CD4-positive, CD25-positive, alpha-beta regulatory T cell (primary cell): ENCODE measurements around the gene SLC38A8. TPM values are rescaled to one million over a fixed set of nuclear protein-coding genes. Genes with fewer than 3 reads are reported as not detected.

ENCODE experiments used
- ATAC-seq, 2 donors: fragments of 150-1000 bp; cut with Tn5 transposase; one replicate each; pipeline ENCODE4 v1.10.0; 2021; ENCODE audit warnings: low read depth in 2 of 2, moderate number of reproducible peaks in 2 of 2, moderate library complexity in 1 of 2
- DNase-seq, 3 donors: peaks; one replicate each; pipeline versions ENCODE4 v3.0.0 to v3.0.0-alpha.2; 2012 to 2022; ENCODE audit warnings: mixed read lengths in 1 of 3
- H3K27ac ChIP-seq: one replicate; pipeline ENCODE4 v1.7.0; 2013; ENCODE audit warnings: mild to moderate bottlenecking, low read length; ENCODE audit not compliant: insufficient read depth, poor library complexity, severe bottlenecking
- H3K27me3 ChIP-seq: one replicate; pipeline ENCODE4 v1.7.0; 2013; ENCODE audit warnings: low read length; ENCODE audit not compliant: control insufficient read depth, insufficient read depth
- H3K36me3 ChIP-seq: one replicate; pipeline ENCODE4 v1.7.0; 2013; ENCODE audit warnings: mild to moderate bottlenecking, low read length, moderate library complexity; ENCODE audit not compliant: control insufficient read depth, insufficient read depth
- H3K4me1 ChIP-seq: 2 replicates; pipeline ENCODE4 v1.7.0; 2013; ENCODE audit warnings: mild to moderate bottlenecking, low read length; ENCODE audit not compliant: insufficient read depth, control insufficient read depth, poor library complexity, severe bottlenecking
- H3K4me3 ChIP-seq: one replicate; pipeline ENCODE4 v1.7.0; 2013; ENCODE audit warnings: low read depth, mild to moderate bottlenecking, low read length, moderate library complexity
- H3K9me3 ChIP-seq, 2 experiments: 1 replicate in 1 of 2; 2 replicates in 1 of 2; pipeline ENCODE4 v1.7.0; 2013; ENCODE audit warnings: low read length in 2 of 2, mild to moderate bottlenecking in 1 of 2, moderate library complexity in 1 of 2; ENCODE audit not compliant: control insufficient read depth in 2 of 2
- H3K27ac Mint-ChIP-seq, 3 donors: one replicate each; pipeline ENCODE4 v1.8.0; 2020 to 2022; ENCODE audit warnings: mild to moderate bottlenecking in 3 of 3, mixed read lengths in 3 of 3, moderate library complexity in 2 of 3
- H3K27me3 Mint-ChIP-seq: one replicate; pipeline ENCODE4 v1.8.0; 2022; ENCODE audit warnings: mild to moderate bottlenecking, mixed read lengths
- H3K36me3 Mint-ChIP-seq: one replicate; pipeline ENCODE4 v1.8.0; 2020; ENCODE audit warnings: mixed read lengths
- H3K4me1 Mint-ChIP-seq, 4 donors: one replicate each; pipeline ENCODE4 v1.8.0; 2020 to 2022; ENCODE audit warnings: mixed read lengths in 4 of 4, mild to moderate bottlenecking in 1 of 4
- H3K4me3 Mint-ChIP-seq, 4 donors: one replicate each; pipeline ENCODE4 v1.8.0; 2020 to 2022; ENCODE audit warnings: mild to moderate bottlenecking in 4 of 4, mixed read lengths in 4 of 4, moderate library complexity in 3 of 4
- H3K9me3 Mint-ChIP-seq, 7 donors: one replicate each; pipeline ENCODE4 v1.8.0; 2020 to 2022; ENCODE audit warnings: mixed read lengths in 7 of 7, mild to moderate bottlenecking in 3 of 7, moderate library complexity in 2 of 7
- polyA plus RNA-seq, 4 donors: library from polyadenylated mRNA; unstranded; fragments of 300-500 nt; fragmentation: Illumina TruSeq; gene quantifications; one replicate each; pipeline ENCODE4 v1.2.3, GENCODE V29; 2021
- total RNA-seq: library from RNA; stranded (reverse); gene quantifications from one replicate; pipeline ENCODE4 v1.2.3, GENCODE V29; 2022

SLC38A8 gene
- total and polyA plus RNA-seq, 5 donors from 2014 or later, result not detected

- Mint-ChIP-seq H3K4me1 (peaks cover 0 to 4% (median 2%) of the 10 kb centered on the region in 4 donors), H3K27ac (no peak overlapping the region), H3K36me3 (peaks cover 4% of the 10 kb centered on the region), H3K4me3 (no peak overlapping the region), H3K27me3 (peaks cover 14% of the 10 kb centered on the region), H3K9me3 (peaks cover 0 to 3% (median 0%) of the 10 kb centered on the region in 7 donors)
- Histone ChIP-seq H3K9me3 (no peaks in the 10 kb centered on the region), H3K27ac (no peak overlapping the region), H3K36me3 (peaks cover 14% of the 10 kb centered on the region), H3K4me3 (no peak overlapping the region), H3K4me1 (no peaks in the 10 kb centered on the region), H3K27me3 (no peaks in the 10 kb centered on the region)
- ATAC-seq, result no peak
- DNase-seq, result no peak
These were observed 3.3 kb upstream of the SLC38A8 start for GRCh38 chr16:84045818-84046470.

GRCh38 chr16:84045001-84045817, 2.6 kb upstream of the SLC38A8 start:
- Histone ChIP-seq H3K9me3 (no peaks in the 10 kb centered on the region), H3K4me1 (no peaks in the 10 kb centered on the region), H3K36me3 (peaks cover 11% of the 10 kb centered on the region), H3K27me3 (no peaks in the 10 kb centered on the region), H3K27ac (no peak overlapping the region), H3K4me3 (no peak overlapping the region)
- DNase-seq (no peak), ATAC-seq (no peak)
- H3K27ac Mint-ChIP-seq, result peak overlapping the region in 1 of 3 donors; percentile 72
- H3K4me3 Mint-ChIP-seq, result no peak overlapping the region
- peaks cover 0 to 3% (median 0%) of the 10 kb centered on the region in 7 donors for H3K9me3 Mint-ChIP-seq
- H3K4me1 Mint-ChIP-seq, result peaks cover 0 to 4% (median 2%) of the 10 kb centered on the region in 4 donors
- peaks cover 4% of the 10 kb centered on the region for H3K36me3 Mint-ChIP-seq
- H3K27me3 Mint-ChIP-seq, result peaks cover 20% of the 10 kb centered on the region

GRCh38 chr16:84044118-84044488, 1.5 kb upstream of the SLC38A8 start:
- Histone ChIP-seq H3K27ac (no peak overlapping the region), H3K27me3 (no peaks in the 10 kb centered on the region), H3K4me3 (no peak overlapping the region), H3K36me3 (peaks cover 6% of the 10 kb centered on the region), H3K9me3 (no peaks in the 10 kb centered on the region), H3K4me1 (no peaks in the 10 kb centered on the region)
- Mint-ChIP-seq H3K36me3 (peaks cover 4% of the 10 kb centered on the region), H3K4me3 (no peak overlapping the region), H3K27ac (peak overlapping the region in 1 of 3 donors; percentile 72), H3K27me3 (peaks cover 23% of the 10 kb centered on the region), H3K9me3 (peaks cover 0 to 3% (median 0%) of the 10 kb centered on the region in 7 donors), H3K4me1 (peaks cover 0 to 4% (median 2%) of the 10 kb centered on the region in 4 donors)
- DNase-seq, result no peak
- ATAC-seq, result no peak

GRCh38 chr16:84043486-84044117, 1.0 kb upstream of the SLC38A8 start:
- Mint-ChIP-seq H3K36me3 (peaks cover 4% of the 10 kb centered on the region), H3K4me1 (peaks cover 0 to 4% (median 2%) of the 10 kb centered on the region in 4 donors), H3K9me3 (peaks cover 0 to 3% (median 0%) of the 10 kb centered on the region in 7 donors), H3K27me3 (peaks cover 28% of the 10 kb centered on the region), H3K27ac (peak overlapping the region in 1 of 3 donors; percentile 72), H3K4me3 (no peak overlapping the region)
- ATAC-seq, result no peak
- Histone ChIP-seq H3K4me1 (no peaks in the 10 kb centered on the region), H3K27ac (no peak overlapping the region), H3K36me3 (peaks cover 6% of the 10 kb centered on the region), H3K27me3 (no peaks in the 10 kb centered on the region), H3K9me3 (no peaks in the 10 kb centered on the region), H3K4me3 (no peak overlapping the region)
- no peak for DNase-seq

GRCh38 chr16:84042879-84043485, 387 bp upstream of the SLC38A8 start:
- ATAC-seq, result no peak
- H3K27ac ChIP-seq, result no peak overlapping the region
- H3K4me1 ChIP-seq, result no peaks in the 10 kb centered on the region
- Mint-ChIP-seq H3K27ac (no peak overlapping the region), H3K27me3 (peaks cover 29% of the 10 kb centered on the region), H3K4me3 (no peak overlapping the region), H3K4me1 (peaks cover 0 to 4% (median 2%) of the 10 kb centered on the region in 4 donors), H3K36me3 (peaks cover 4% of the 10 kb centered on the region), H3K9me3 (peaks cover 0 to 1% (median 0%) of the 10 kb centered on the region in 7 donors)
- no peak for DNase-seq
- H3K27me3 ChIP-seq, result no peaks in the 10 kb centered on the region
- H3K4me3 ChIP-seq, result no peak overlapping the region
- peaks cover 5% of the 10 kb centered on the region for H3K36me3 ChIP-seq
- H3K9me3 ChIP-seq, result no peaks in the 10 kb centered on the region

- no peak for DNase-seq
- Mint-ChIP-seq H3K4me3 (no peak overlapping the region), H3K27ac (no peak overlapping the region), H3K9me3 (peaks cover 0 to 1% (median 0%) of the 10 kb centered on the region in 7 donors), H3K4me1 (peaks cover 0 to 4% (median 2%) of the 10 kb centered on the region in 4 donors), H3K36me3 (peaks cover under 1% of the 10 kb centered on the region), H3K27me3 (peaks cover 29% of the 10 kb centered on the region)
- no peak for ATAC-seq
- Histone ChIP-seq H3K27me3 (no peaks in the 10 kb centered on the region), H3K36me3 (no peaks in the 10 kb centered on the region), H3K4me1 (no peaks in the 10 kb centered on the region), H3K4me3 (no peak overlapping the region), H3K9me3 (no peaks in the 10 kb centered on the region), H3K27ac (no peak overlapping the region)
These were observed 714 bp downstream of the SLC38A8 start for GRCh38 chr16:84041881-84042280.
